Measurements from ENCODE around the gene RSPH3.
"Not testable (repeated sequence)": the region's sequence is repeated elsewhere in the genome, so short reads cannot be mapped to it uniquely, and the experiment has no call there.

Gene RSPH3

DNA sequence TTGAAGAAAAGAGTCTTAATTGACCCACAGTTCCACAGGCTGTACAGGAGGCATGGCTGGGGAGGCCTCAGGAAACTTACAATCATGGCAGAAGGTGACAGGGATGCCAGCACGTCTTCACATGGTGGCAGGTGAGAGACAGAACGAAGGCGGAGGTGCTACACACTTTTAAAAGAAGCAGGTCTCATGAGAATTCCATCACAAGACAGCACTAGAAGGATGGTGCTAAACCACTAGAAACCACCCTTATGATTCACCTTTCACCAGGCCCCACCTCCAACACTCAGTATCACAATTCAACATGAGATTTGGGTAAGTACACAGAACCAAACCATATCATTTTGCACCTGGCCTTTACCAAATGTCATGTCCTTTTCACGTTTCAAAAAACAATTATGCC is 23.9 kb upstream of the RSPH3 start:
- DNase-seq (ENCODE audit: low read depth) = no peak

DNA sequence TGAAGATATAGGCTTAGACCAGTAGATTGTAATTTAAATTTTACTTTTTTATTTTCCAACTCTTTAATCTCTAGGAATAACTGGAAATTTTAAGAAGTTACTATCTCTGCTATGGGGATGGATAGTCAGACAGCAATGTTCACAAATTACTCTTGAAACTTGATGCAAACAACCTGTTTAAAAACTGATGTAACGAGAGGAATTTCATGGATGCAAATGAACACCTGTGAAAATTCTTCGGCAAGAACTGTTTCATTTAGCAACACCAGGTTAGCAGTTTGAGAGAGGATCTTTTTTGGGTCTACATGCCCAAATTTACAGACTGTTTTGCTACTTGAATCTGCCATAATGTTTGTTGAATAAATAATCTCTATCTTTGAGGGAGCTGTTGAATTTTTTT is 20.0 kb upstream of the RSPH3 start:
- no peak for DNase-seq (ENCODE audit: low read depth)

DNA sequence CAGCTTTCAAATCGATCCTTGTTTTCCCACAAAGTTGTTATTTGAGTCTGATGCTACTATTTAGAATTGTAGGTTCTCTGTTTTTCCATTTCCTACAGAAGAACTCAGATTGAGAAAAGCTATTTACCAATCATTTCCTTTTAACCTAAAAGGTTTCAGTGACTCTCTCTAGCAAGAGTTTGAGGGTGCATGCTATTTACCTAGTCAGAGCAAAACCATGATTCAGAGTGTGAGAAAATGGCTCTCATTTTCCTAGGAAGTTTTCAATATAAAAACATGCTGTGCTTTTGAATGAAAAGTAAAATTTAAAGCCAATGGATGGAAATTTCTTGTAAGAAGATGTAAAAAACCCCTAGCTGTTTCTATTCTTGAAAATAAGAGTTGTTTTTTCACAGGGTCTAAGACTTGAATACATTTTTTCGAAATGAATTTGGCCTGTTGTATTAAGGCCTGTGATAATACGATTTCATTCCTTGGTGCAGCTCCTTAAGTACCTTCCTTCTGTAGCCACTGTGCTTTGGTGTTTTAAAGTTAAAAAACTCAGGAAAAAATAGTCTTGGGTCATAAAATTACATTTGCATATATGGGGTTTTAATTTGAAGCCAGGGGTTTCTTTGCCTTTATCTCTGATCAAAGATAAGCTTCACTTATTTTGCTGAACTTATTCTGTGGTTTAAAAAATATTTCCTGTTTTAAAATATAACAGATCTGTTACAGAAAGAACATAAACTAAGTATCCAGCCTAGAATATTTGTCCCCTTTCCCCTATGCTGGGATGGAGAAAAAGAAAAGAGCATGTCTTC is 18.0 kb upstream of the RSPH3 start:
- DNase-seq (ENCODE audit: low read depth) = no peak

DNA sequence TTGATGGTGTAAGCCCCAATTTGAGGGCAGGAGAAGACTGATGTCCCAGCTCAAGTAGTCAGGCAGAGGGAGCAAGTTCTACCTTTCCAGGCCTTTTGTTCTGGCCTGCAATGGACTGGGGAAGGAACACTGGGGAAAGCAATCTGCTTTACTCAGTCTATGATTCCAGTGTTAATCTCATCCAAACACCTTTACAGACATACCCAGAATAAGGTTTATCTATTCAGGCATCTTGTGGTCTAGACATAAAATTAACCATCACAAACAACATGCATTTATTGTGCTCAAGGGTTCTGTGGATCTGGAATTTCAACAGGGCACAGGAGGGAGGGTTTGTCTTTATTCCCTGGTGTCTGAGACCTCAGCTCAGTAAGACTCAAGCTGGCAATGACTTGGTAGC is 14.4 kb upstream of the RSPH3 start:
- no peak for DNase-seq (ENCODE audit: low read depth)

DNA sequence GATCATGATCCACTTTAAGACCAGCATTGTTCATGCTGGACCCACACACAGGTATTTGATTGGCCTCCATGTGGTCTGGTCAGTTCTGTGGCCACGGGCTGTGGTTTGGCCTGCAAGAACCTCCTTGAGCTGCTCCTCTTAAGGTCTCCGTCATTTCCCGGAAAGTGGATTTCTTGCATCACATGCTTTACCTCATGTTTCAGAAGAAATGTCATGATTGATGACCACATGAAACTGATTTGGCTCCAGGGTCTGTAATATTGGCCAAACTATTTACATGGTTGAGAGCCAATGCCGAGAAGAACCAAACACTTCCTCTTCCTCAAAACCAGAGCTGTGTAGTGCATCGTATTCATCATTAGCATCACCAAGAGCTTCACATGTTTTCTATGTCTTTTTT is 13.2 kb upstream of the RSPH3 start:
- DNase-seq (ENCODE audit: low read depth) = no peak

DNA sequence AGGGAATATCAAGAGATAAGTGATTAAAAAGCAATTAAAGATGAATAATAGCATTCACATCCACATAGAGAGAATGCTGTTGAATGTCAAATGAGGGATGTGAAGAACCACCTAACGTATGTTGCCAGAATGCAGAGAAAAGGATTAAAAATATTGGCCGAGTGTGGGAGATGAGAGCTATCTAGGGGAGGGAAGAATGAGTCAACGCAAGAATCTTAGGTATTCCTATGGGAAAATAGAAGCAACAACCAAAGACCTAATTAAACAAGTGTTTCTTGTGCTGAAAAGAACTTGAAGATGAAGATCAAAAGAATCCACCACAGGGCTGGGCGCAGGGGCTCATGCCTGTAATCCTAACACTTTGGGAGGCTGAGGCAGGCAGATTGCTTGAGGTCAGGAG is 12.2 kb upstream of the RSPH3 start:
- DNase-seq (ENCODE audit: low read depth) = no peak

DNA sequence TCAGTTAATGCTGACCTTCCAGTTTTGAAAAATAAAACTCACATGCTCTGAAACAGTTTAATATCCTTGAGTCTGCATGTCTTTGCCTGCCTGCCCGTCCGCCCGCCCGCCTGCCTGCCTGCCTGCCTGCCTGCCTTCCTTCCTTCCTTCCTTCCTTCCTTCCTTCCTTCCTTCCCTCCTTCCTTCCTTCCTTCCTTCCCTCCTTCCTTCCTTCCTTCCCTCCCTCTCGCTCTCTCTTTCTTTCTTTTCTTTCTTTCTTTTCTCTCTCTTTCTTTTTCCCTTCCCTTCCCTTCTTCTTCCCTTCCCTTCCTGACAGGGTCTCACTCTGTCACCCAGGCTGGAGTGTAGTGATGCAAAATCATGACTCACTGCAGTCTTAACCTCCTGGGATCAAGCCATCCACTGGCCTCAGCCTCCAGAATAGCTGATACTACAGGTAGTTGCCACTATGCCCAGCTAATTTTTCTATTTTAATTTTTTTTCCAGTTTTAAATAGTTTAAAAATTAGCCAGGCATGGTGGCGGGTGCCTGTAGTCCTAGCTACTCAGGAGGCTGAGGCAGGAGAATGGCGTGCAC is 10.1 kb upstream of the RSPH3 start:
- DNase-seq (ENCODE audit: low read depth) = not testable (repeated sequence)

DNA sequence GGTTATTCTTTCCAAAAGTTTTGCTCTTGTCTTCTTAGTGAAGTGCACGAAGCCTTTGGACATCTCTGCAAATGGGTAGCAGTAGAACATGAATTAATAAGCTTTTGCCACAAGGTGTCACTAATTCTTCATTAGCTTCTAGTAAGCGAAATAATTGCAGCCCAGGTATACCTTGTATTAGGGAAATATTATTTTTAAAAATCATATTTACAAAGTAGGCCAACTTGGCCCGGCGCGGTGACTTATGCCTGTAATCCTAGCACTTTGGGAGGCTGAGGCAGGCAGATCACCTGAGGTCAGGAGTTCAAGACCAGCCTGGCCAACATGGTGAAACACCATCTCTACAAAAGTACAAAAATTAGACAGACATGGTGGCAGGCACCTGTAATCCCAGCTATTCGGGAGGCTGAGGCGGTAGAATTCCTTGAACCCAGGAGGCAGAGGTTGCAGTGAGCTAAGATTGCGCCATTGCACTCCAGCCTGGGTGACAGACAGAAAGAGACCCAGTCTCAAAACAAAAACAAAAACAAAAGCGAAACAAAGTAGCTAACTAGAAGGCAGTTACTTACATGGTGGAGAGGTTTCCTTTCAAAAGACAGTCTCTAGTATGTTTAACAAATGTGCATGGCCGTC is 8.8 kb upstream of the RSPH3 start:
- DNase-seq (ENCODE audit: low read depth) = no peak

DNA sequence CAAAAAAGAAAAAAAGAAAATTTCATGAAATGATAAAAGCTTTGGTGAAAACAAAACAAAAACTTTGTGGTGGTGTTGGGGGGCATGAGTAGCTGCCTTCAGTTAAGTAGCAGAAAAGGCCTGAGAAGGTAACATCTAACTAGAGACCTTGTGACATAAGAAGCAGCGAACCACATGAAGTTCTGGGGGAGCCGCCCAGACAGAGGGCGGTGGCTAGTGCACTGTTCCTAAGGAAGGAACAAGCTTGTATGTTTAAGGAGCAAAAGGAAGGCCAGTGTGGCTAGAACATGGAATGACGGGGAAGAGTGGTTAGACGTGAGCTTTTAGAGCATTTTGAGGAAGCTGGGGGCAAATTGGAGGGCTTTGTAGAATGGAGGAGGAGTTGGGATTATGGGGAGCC is 7.5 kb upstream of the RSPH3 start:
- no peak for DNase-seq (ENCODE audit: low read depth)

DNA sequence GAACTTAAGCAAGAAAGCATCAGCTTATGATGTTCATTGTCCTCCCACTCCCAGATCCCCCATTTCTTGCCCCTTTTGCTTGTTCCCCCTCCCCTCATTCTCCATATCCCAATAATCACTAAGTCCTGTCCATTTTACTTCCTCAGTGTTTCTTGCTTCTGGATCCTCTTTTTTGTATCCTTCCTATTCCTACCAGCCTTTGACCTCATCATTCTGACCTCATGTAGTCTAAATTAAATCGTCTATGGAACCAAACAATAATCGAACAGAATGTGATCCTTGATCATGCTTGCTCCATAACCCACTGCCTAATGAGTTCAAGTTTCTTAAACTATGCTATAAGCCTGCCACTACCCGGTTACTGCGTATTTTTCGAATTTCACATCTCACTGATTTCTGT is 5.4 kb upstream of the RSPH3 start:
- DNase-seq (ENCODE audit: low read depth) = no peak

DNA sequence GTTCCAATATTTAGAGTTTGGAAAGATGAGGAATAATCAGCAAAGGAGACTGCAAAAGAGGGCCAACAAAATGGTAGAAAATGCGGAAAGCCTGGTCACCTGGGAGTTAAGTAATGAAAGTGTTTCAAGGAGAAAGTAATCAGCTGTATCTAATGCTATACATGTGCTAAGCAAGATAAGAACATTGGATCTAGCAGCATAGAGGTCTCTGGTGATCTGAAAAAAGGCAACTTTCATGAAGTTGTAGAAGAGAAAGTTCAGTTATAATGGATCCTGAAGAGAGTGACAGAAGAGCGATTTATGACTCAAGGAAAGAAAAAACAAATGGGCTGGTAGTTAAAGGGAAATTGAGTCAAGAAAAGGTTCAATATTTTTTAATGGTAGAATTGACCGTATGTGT is 4.6 kb upstream of the RSPH3 start:
- no peak for DNase-seq (ENCODE audit: low read depth)

DNA sequence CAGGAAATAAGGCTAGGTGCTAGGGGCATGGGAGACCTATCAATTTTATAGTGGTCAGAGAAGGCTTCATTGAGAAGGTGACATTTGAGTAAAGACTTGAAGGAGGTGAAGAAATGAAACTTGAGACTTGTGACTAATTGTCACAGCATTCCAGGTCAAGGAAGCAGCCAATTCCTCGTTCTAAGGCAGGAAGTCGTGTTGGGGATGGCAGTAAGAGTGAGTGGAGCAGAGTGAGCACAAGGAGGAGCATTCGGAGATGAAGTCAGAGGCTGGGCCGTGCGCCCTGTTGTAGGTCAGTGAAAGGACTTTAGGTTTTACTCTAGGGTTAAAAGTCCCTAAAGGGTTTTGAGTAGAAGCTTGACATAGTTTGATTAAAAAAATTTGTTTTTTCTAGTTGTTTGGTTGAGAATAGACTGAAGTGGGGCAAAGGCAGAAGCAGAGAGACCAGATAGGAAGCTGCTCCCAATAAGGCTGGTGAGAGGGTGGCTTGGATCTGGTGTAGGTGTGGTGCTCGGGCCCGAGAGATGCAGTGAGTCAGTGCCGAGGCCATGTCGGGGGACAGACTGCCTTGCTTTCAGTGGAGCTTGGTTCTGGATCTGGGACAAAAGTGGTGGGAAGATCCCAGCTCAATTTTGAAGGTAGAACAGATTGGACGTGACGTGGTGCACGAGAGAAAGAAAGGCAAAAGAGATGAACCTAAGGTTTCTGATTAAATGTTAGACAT is 2.6 kb upstream of the RSPH3 start:
- no peak for DNase-seq (ENCODE audit: low read depth)

DNA sequence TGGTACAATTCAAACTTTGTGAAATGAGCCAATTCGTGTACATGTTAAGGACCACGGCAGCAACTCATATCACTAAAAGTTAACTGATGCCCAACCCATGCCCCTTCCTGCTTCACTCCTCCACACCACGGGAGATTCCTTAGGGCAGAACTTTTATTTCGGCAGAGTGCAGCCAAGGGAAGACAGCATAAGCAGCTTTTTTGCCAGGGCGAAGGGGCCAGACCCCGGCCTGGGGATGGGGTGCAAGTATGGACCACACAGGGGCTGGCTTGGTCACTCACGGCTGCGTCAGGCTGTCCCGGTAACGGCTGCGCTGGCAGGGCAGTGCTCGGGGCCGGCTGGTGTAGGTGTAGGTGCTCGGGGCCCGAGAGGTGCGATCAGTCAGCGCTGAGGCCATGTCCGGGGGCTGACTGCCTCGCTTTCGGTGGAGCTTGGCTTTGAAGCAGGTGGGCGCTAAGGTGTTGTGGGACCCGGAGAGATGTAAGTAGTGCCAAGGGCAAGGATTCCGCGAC is 792 bp downstream of the RSPH3 start:
- DNase-seq (ENCODE audit: low read depth) = no peak

DNA sequence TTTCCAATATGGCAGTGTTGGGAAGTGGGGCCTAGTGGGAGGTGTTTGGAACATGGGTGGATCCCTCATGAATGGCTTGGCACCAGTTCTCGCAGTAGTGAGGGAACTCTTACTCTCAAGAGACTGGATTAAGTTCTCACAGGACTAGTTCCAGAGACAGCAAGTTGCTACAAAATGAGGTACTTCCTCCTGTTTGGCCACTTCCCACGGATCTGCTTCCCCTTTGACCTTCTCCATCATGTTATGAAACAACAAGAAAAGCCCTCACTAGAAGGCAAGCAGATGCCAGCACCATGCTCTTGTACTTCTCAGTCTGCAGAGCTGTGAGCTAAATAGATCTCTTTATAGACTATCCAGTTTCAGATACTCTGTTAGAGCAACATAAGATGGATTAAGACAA is 3.1 kb downstream of the RSPH3 start:
- DNase-seq (ENCODE audit: low read depth) = no peak

DNA sequence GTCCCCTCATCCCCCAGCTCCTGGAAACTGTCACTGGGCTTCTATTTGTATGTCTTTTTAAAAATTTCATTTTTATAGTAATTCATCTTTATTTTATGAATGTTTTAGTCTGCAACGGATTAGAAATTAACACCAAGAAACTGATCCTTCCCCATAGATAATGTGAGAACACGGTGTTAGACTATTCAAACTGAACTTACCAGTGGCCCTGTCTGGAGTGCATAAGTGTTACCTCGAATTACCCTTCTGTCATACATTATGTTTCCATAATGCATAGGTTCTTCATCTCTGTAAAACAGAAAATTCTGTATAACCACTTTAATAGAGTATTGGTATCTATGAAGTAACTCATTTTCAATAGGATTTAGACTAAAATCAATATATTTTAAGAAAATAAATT is 6.4 kb downstream of the RSPH3 start:
- no peak for DNase-seq (ENCODE audit: low read depth)

DNA sequence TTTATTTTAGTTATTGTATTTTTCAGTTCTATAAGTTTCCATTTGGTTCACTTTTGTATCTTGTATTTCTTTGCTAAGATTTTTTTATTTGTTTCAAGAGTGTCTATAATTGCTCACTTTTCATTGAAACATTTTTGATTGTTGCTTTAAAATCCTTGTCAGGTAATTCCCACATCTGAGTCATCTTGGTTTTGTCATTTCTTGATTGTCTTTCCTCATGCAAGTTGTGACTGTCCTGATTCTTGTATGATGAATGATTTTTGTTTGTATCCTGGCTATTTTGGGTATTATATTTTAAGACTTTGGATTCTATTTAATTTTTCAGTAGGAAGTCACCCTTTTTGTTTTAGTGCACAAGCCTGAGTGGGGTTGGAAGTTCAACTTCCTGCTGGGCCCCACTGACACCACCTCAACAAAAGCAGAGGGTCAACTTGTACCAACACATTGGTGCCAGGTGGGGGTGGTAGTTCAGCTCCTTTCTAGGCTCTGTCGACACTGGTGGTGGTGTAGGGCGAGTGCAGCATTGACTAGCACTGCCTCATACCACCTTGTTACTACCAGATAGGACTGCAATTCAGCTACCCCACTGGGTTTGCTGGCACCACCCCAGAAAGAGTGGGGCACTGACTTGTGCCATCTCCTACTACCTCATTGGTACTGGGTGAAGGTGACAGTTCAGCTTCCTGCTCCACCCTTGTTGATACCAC is 8.8 kb downstream of the RSPH3 start:
- no peak for DNase-seq (ENCODE audit: low read depth)

DNA sequence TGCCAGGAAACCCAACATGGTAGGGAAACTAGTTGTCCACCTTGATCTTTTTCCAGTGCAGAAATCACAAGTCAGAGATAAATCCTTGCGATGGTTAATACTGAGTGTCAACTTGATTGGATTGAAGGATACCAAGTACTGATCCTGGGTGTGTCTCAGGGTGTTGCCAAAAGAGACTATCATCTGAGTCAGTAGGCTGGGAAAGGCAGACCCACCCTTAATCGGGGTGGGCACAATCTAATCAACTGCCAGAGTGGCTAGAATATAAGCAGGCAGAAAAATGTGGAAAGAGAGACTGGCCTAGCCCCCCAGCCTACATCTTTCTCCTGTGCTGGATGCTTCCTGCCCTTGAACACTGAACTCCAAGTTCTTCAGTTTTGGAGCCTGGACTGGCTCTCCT is 10.3 kb downstream of the RSPH3 start:
- not testable (repeated sequence) for DNase-seq (ENCODE audit: low read depth)

DNA sequence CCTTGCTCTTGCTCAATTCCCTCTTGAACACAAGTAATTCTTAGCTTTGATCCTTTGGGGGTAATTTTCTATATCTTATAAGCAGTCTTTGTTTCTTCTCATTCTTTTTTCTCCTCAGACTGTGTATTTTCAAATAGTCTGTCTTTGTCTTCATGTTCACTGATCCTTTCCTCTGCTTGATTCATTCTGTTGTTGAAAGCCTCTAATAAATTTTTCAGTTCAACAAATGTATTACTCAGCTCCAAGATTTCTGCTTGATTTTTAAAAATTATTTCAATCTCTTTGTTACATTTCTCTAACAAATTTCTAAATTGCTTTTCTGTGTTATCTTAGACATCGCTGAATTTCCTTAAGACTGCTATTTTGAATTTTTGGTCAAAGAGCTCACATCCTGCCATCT is 11.5 kb downstream of the RSPH3 start:
- DNase-seq (ENCODE audit: low read depth) = no peak

DNA sequence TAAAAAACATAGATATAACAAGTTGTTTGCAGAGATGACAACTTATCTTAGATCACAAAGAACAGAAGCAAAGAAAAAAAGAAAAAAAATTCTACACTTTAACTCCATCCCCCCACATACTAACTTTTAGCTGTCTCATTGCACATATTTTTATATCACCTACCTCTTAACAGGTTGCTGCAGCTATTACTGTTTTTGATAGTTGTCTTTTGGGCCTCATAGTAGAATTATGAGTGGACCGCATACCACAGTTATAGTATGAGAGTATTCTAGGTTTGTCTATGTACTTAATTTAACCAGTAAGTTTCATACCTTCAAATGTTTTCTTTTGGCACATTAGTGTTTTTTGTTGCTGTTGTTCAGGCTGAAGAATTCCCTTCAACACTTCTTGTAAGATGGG is 12.3 kb downstream of the RSPH3 start:
- no peak for DNase-seq (ENCODE audit: low read depth)

DNA sequence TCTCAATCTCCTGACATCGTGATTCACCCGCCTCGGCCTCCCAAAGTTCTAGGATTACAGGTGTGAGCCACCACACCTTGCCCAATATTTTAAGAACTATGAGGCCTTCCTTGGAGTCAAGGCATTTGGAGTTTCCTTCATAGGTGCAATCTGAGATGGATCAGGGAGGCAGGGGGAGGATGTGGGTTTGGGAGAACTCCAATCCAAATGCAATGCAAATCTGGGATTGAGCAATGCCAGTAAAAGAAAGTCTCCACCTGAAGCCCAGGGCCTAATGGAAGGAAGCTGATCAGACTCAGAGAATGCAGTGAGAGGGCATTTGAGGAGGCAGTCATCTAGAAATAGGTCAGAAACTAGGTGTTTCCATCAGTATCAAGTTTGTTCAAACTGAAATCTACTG is 21.2 kb downstream of the RSPH3 start:
- no peak for DNase-seq (ENCODE audit: low read depth)

DNA sequence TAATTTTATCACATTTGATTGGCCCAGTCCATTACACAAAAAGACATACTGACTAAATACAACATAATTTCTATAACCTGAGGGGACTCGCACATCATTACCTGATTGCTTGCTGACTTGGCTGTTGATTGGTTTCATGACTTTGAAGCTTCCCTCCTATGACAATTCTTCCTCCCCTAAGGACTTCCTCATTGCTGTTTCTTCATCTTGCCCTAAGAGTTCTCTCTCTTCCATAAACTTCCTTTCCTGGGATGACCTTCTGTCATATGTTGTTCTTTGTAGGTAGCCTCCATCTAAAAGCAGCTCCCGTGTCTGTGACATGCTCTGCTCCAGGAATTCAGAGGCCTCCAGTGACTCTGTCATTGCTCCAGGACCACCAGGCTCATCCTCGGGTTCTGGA is 22.6 kb downstream of the RSPH3 start:
- DNase-seq (ENCODE audit: low read depth) = no peak
